HG02759 (cell line): ENCODE data around the gene KNTC1.
A peak's percentile ranks its signal among the peaks of the same experiment; 100 is the strongest.
"Not testable (repeated sequence)": the region's sequence is repeated elsewhere in the genome, so short reads cannot be mapped to it uniquely, and the experiment has no call there.

Experiments
- ATAC-seq: cut with Tn5 transposase; IDR thresholded peaks from one replicate; pipeline ENCODE4 v1.9.1; 2021; ENCODE audit warnings: mild to moderate bottlenecking, moderate library complexity; ENCODE audit not compliant: unreplicated experiment

The KNTC1 gene

DNA sequence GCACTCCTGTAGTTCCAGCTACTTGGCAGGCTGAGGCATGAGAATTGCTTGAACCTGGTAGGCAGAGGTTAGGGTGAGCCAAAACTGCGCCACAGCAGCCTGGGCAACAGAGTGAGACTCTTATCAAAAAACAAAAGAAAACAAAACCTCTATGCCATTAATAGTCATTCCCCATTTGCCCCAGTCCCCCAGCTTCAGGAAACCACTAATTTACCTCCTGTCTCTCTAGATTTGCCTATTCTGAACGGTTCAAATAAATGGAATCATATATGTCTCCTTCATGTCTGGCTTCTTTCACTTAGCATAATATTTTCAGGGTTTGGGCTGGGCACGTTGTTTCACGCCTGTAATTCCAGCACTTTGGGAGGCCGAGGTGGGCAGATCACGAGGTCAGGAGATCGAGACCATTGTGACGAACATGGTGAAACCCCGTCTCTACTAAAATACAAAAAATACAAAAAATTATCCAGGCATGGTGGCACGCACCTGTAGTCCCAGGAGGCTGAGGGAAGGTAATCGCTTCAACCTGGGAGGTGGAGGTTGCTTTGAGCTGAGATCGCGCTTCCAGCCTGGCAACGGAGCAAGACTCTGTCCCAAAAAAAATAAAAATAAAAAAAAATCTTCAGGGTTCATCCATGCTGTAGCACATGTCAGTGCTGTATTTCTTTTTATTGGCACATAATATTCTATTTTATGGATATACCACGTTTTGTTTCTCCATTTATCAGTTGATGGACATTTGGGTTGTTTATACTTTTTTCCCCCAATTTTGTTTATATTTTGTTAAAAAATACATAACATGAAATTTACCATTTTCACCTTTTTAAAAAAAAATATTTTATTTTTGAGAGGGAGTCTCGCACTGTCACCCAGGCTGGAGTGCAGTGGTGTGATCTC lies 31.9 kb downstream of the KNTC1 start:
- ATAC-seq, result peak; percentile 71

DNA sequence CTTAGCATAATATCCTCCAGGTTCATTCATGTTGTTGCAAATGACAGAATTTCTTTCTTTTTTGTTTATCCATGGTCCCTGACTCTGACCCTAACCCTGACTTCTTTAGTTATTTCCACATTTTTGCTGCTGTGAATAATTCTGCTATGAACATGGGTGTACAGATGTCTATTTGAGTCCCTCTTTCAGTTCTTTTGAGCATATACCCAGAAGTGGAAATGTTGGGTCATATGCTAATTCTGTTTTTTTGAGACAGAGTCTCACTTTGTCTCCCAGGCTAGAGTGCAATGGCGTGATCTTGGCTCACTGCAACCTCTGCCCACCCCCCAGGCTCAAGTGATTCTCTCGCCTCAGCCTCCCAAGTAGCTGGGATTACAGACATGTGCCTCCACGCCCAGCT lies 33.1 kb downstream of the KNTC1 start:
- ATAC-seq, result no peak

DNA sequence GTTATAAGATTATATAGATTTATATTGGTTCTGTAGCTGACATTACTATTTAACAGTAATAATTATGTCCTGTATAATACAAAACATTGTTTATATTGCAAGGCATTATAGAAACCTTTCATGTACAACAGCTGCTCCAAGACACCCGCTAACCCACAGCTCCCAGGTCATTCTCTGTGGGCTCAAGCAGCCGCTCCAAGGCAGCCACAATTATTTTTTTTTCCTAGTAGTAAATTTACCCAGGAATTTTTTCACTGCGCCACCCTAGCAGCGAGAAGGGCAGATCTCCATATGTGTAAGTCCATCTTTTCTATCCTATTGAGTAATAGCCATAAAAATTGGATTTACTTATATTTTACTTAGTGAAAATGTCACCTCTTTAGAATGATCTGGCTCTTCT lies 36.3 kb downstream of the KNTC1 start:
- no peak for ATAC-seq

DNA sequence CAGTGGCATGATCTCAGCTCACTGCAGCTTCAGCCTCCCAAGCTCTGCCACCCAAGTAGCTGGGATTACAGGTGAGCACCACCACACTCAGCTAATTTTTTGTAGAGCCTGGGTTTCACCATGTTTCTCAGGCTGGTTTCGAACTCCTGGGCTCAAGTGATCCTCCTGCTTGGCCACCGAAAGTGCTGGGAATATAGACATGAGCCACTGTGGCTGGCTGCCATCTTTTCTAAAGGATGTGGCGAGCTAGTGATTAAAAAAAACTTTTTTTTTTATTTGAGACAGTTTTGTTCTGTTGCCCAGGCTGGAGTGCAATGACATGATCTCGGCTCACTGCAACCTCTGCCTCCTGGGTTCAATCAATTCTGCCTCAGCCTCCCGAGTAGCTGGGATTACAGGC lies 39.8 kb downstream of the KNTC1 start:
- ATAC-seq, result not testable (repeated sequence)

DNA sequence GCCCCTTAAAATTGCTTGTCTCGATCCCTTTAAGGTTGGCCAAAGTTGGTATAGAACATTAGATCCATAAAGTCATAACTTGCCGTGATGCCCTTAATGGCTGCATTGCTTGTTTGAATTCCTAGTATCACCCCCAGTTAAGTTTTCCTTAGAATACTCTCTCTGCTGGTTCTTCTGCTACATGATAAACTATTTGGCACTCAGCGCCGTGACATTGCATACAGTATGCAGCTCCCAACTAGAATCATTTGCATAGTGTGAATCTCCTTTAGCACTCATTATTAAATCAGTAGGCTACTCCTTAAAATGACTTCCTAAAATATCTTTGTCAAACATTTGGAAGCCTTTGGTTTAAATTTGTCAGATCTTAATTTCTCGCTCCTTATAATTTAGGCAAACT lies 42.2 kb downstream of the KNTC1 start:
- no peak for ATAC-seq

DNA sequence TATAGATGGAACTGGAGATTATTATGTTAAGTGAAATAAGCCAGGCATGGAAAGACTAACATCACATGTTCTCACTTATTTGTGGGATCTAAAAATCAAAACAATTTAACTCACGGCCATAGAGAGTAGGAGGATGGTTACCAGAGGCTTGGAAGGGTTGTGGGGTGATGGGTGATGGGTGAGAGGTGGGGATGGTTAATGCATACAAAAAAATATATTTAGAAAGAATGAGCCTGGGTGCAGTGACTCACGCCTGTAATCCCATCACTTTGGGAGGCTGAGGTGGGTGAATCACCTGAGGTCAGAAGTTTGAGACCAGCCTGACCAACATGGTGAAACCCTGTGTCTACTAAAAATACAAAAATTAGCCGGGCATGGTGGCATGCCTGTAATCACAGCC lies 43.0 kb downstream of the KNTC1 start:
- not testable (repeated sequence) for ATAC-seq

DNA sequence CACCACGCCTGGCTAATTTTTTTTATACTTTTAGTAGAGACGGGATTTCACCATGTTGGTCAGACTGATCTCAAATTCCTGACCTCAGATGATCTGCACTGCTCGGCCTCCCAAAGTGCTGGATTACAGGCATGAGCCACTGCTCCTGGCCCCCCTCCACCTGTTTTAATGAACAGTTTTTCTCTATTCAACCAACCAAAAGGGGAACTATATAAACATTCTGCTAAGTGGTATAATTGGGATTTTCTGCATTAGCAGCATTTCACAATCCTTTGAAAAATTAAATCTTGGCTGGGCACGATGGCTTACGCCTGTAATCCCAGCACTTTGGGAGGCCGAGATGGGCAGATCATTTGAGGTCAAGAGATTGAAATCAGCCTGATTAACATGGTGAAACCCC lies 44.8 kb downstream of the KNTC1 start:
- no peak for ATAC-seq

DNA sequence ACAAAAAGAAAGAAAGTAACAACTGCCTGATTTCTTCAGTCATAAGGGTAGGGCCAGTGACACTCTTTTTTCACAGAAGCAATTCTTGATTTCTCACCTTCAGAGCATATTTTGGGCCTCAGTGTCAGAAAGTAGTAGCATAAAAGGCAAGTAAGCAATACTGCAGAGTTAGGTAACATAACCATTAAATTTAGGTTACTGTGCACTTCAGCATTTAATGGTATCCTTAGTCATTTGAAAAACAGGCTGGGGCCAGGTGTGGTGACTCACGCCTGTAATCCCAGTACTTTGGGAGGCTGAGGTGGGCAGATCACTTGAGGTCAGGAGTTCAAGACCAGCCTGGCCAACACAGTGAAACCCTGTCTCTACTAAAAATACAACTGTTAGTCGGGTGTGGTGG lies 56.2 kb downstream of the KNTC1 start:
- ATAC-seq, result not testable (repeated sequence)

DNA sequence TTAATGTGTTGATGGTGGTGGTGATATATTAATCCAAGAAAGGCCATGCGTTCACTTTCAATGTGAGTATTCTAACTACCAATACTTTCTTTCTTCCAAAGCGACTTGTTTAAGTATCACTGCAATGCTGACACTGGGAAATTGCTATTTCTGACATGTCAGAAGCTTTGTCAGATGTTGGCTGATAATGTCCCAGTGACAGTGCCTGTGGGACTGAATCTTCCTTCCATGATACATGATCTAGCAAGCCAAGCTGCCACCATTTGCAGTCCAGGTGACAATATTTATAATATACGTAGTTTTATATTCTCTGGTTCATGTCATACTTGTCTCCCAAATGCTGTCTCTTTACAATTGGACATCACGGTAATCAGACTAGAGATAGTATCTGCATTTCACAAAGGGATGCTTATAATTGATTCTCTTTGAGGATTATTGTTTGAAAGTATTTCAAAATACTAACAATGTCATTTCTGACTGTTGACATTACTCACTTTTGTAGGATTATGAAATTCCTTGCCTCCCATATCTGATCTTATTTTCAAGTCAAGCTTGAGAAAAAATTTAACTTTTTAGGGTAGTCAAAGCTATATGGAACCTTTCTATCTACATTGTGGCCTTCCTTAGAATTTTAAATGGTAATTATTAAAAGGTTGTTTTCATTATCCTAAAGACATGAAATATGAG lies 57.3 kb downstream of the KNTC1 start:
- no peak for ATAC-seq

DNA sequence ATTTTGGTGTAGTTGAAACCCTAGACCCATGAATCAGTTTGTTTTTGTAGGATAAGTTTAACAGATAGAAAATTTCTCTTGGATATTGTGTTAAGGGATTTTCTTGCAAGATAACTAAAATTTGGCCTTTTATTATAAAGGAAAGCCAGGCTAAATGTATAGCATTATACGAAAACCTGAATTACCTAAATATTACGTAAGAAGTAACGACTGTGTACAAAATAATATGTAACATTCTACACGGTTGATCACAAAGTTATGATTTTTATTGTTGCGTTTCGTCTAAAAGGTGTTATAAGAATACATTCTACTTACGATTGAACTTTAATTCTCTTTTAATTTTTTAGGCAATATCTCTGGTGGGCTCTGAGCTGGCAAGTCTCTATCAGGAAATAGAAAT lies 63.9 kb downstream of the KNTC1 start:
- no peak for ATAC-seq

DNA sequence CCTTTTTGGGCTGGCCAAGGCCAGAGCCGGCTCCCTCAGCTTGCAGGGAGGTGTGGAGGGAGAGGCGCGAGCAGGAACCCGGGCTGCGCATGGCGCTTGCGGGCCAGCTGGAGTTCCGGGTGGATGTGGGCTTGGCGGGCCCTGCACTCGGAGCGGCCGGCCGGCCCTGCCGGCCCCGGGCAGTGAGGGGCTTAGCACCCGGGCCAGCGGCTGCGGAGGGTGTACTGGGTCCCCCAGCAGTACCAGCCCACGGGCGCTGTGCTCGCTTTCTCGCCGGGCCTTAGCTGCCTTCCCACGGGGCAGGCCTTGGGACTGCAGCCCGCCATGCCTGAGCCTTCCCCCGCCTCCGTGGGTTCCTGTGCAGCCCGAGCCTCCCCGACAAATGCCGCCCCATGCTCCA lies 64.9 kb downstream of the KNTC1 start:
- not testable (repeated sequence) for ATAC-seq

DNA sequence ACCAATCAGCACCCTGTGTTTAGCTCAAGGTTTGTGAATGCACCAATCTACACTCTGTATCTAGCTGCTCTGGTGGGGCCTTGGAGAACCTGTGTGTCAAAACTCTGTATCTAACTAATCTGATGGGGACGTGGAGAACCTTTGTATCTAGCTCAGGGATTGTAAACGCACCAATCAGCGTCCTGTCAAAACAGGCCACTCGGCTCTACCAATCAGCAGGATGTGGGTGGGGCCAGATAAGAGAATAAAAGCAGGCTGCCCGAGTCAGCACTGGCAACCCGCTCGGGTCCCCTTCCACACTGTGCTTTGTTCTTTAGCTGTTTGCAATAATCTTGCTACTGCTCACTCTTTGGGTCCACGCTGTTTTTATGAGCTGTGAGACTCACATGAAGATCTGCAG lies 65.5 kb downstream of the KNTC1 start:
- not testable (repeated sequence) for ATAC-seq

DNA sequence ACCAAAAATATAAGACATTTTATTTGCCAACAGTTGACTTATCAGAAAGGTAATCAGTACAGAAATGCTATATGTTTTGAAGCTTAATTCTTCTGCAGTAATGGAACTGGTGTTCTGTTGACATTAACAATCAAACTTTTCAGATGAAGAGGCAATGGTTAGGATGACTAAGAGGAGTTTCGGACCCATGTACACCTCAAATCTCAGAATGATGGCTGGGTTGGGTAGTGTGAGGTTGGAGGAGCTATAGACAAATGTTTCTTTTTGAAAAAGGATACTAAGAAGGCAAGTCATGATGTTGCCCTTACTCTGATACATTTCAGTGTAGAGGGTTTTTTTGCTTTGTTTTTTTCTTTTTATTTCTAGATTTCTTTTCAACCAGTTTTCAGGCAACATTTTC lies 66.9 kb downstream of the KNTC1 start:
- no peak for ATAC-seq

DNA sequence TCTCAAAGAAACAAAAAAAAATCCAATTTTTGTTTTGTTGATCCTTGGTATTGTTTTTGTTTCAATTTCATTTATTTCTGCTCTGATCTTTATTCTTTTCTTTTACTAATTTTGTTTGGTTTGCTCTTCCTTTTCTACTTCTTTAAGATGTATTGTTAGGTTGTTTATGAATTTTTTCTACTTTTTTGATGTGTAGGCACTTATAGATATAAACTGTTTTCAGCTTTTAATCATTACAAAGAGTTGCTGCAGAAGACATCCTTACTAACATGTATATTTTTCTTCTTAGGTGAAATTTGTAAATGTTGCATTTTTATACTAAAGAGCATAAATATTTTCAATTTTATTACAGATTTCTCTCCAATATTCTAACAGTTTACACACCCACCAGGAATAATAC lies 69.8 kb downstream of the KNTC1 start:
- ATAC-seq, result no peak

DNA sequence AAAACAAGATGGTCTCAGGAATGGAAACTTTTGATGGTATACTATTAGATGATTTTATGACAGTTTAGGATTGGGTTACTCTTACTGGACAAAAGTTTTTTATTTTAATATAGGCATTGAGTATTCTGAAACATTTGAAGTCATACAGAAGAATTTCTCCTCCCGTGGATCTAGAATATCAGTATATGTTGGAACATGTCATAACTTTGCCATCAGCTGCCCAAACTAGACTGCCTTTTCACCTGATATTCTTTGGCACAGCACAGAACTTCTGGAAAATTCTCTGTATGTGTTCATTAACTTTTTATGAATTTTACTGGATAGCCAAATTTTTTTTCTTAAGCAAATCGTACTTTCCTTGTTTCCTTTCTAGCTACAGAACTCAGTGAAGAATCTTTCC lies 75.4 kb downstream of the KNTC1 start:
- ATAC-seq, result no peak

DNA sequence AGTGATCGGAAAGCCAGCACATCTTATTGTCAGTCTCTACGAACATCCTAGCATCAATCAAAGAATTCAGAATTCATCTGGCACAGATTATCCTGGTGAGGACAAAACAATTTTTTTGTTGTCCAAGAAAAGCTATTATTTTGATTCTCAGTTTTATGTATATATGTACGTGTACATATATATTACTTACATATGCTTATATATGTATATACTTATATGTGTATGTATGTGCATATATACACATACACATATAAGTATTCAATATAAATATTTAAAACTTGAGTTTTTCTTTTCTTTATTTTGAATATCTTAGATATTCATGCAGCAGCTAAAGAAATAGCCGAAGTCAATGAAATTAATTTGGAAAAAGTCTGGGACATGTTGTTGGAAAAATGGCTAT lies 77.9 kb downstream of the KNTC1 start:
- no peak for ATAC-seq

DNA sequence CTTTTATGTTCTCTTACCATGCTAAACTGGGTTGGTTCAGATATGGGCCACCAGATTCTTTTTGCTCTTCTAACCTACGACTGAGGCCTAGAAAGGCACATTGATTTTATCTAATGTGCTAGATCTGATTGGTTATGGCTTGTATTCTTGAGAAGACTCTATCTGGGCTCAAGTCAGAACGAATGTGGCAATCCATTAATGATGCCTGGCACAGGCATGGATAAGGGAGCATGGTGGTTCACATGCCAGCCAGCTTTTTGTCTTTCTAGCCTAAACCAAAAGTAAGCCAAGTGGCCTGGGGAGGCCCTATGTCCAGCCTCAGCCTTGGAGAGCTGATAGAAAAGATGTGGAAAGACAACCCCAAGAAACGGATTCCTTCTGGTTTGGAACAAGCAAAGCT lies 82.7 kb downstream of the KNTC1 start:
- ATAC-seq, result no peak

DNA sequence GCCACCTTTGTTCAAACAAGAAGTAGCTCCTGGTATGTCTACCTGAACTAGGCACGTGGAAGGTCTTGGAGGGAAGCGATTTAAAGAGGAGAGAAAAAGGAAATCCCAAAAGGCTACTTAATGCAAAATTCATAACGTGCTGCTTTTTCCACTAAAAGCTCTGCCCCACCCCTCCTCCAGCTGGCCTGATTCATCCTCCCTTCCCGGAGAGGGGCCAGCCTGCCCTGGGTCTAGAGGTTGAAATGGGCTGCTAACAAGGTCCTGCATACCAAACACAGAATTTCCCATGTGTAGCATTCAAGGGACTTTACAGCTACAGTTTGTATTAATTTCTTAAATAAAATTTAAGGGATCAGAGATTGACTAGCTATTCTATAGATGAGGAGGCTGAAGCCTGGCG lies 83.2 kb downstream of the KNTC1 start:
- no peak for ATAC-seq

DNA sequence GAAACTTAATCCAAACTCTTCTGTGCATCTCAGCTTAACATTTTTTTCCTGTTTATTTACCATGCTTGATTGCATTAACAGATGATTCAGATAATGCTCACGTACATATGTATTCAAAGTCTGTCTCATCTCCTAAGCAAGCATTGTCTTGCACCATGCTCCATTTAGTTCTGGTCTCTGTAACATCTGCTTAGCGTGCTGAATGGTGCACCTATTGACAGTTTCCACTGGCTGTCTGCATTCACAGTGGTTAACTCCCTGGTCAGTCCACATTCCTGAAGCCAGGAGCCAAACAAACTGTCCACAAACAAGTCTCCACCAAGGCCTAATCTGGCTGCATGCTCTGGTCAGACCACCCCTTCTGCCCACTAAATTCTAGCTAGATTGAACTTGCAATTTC lies 83.9 kb downstream of the KNTC1 start:
- ATAC-seq, result no peak

DNA sequence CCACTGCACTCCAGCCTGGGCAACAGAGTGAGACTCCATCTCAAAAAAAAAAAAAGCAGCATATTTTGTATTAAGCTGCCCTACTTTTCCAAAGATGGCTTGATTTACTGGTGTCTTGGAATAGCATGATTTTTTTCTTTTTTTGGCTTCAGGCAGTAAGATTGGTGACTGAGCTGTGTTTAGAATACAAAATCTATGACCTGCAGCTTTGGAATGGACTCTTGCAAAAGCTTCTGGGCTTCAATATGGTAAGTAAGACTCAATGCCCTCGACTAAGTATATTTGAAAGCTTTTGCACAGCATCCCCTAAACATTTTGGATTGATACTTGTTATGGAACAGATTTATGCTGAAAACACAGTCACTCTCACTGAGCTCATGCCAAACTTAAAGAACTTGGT lies 87.8 kb downstream of the KNTC1 start:
- no peak for ATAC-seq

DNA sequence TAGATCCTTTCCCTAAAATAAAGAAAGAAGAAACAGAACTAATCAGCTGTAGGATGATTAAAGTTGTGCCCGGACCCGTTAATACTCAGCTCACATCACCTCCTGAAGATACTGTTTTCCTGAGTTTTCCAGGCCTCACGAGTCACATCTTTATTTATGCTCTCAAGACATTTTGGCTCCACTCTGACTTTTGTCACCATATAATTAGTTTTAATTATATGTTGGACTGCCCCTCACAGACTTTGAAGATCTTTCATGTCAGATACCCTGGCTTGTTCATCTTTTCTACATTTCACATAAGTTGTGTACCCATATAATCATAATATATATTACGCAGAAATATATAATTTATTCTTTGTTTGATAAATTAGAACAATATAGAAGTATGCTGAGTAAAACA lies 88.7 kb downstream of the KNTC1 start:
- no peak for ATAC-seq

DNA sequence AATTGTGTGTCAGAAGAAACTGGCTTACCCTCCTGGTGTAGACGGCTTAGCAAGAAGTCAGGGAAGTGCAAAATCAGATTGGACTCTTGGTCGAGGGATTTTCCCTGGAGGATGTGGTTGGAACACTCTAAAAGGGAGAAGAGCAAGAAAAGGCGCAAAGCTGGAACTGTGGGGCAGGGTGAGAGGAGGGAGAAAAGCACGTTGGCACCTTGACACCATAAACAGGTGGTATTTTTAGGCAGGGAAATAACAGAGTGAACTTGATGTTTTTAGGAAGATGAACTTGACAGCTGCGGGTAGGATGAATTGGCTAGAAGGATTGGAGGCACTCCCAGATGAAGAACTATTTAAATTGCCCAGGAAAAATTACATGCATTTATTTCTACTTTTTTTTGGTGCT lies 108.4 kb downstream of the KNTC1 start:
- no peak for ATAC-seq
